A673 (cell line): ENCODE measurements around the gene GRID1.

ENCODE experiments used
- CTCF ChIP-seq: fragments of 300-800, 200-600 bp; sonication (generic); conservative IDR thresholded peaks from 2 replicates; pipeline ENCODE4 v1.5.1; 2017; ENCODE audit warnings: low read depth, mild to moderate bottlenecking, antibody characterized with exemption, low read length, moderate library complexity, mixed read lengths
- EZH2 ChIP-seq: fragments of 200-600 bp; sonication (generic); IDR thresholded peaks from 2 replicates; pipeline ENCODE4 v1.6.1; 2017; ENCODE audit warnings: borderline replicate concordance, low read depth, mild to moderate bottlenecking, mixed read lengths, antibody characterized with exemption, low read length; ENCODE audit not compliant: poor library complexity, severe bottlenecking

GRCh38 chr10:86293396-86293791 lies 73.2 kb downstream of the GRID1 start:
- no peak for TF ChIP-seq EZH2
- TF ChIP-seq CTCF, result no peak
